ENCODE measurements around the gene MTPN.

The MTPN gene

GRCh38 chr7:135929249-135929648 lies 47.9 kb downstream of the MTPN start:
- no peak for DNase-seq (ENCODE audit: low read depth in 1 of 2, low spot score in 1 of 2)

- no peak for DNase-seq (ENCODE audit: low read depth in 1 of 2, low spot score in 1 of 2)
These were observed 49.0 kb downstream of the MTPN start for GRCh38 chr7:135928136-135928535.

- no peak for DNase-seq (ENCODE audit: low read depth in 1 of 2, low spot score in 1 of 2)
These were observed 51.9 kb downstream of the MTPN start for GRCh38 chr7:135925210-135925609.

- DNase-seq (ENCODE audit: low read depth in 1 of 2, low spot score in 1 of 2) = no peak
These were observed 52.9 kb downstream of the MTPN start for GRCh38 chr7:135924302-135924701.

GRCh38 chr7:135922263-135922662 lies 54.9 kb downstream of the MTPN start:
- DNase-seq (ENCODE audit: low read depth in 1 of 2, low spot score in 1 of 2) = no peak

- no peak for DNase-seq (ENCODE audit: low read depth in 1 of 2, low spot score in 1 of 2)
These were observed 56.7 kb downstream of the MTPN start for GRCh38 chr7:135920478-135920877.

GRCh38 chr7:135919071-135919841 lies 57.9 kb downstream of the MTPN start:
- DNase-seq (ENCODE audit: low read depth in 1 of 2, low spot score in 1 of 2) = no peak

GRCh38 chr7:135918134-135918533 lies 59.0 kb downstream of the MTPN start:
- DNase-seq (ENCODE audit: low read depth in 1 of 2, low spot score in 1 of 2) = no peak

GRCh38 chr7:135917721-135918120 lies 59.4 kb downstream of the MTPN start:
- no peak for DNase-seq (ENCODE audit: low read depth in 1 of 2, low spot score in 1 of 2)

- no peak for DNase-seq (ENCODE audit: low read depth in 1 of 2, low spot score in 1 of 2)
These were observed 62.8 kb downstream of the MTPN start for GRCh38 chr7:135914346-135914745.

GRCh38 chr7:135913404-135913803 lies 63.8 kb downstream of the MTPN start:
- DNase-seq (ENCODE audit: low read depth in 1 of 2, low spot score in 1 of 2) = no peak

- DNase-seq (ENCODE audit: low read depth in 1 of 2, low spot score in 1 of 2) = no peak
These were observed 66.1 kb downstream of the MTPN start for GRCh38 chr7:135911099-135911498.

- no peak for DNase-seq (ENCODE audit: low read depth in 1 of 2, low spot score in 1 of 2)
These were observed 66.6 kb downstream of the MTPN start for GRCh38 chr7:135910393-135911036.

GRCh38 chr7:135905858-135906257 lies 71.3 kb downstream of the MTPN start:
- DNase-seq (ENCODE audit: low read depth in 1 of 2, low spot score in 1 of 2) = no peak

GRCh38 chr7:135905355-135905754 lies 71.8 kb downstream of the MTPN start:
- DNase-seq (ENCODE audit: low read depth in 1 of 2, low spot score in 1 of 2) = no peak

- DNase-seq (ENCODE audit: low read depth in 1 of 2, low spot score in 1 of 2) = no peak
These were observed 72.9 kb downstream of the MTPN start for GRCh38 chr7:135904282-135904681.

- DNase-seq (ENCODE audit: low read depth in 1 of 2, low spot score in 1 of 2) = no peak
These were observed 75.3 kb downstream of the MTPN start for GRCh38 chr7:135901585-135902540.

- DNase-seq (ENCODE audit: low read depth in 1 of 2, low spot score in 1 of 2) = no peak
These were observed 77.1 kb downstream of the MTPN start for GRCh38 chr7:135900065-135900546.

GRCh38 chr7:135899458-135900064 lies 77.6 kb downstream of the MTPN start:
- DNase-seq (ENCODE audit: low read depth in 1 of 2, low spot score in 1 of 2) = no peak

GRCh38 chr7:135898226-135898625 lies 78.9 kb downstream of the MTPN start:
- DNase-seq (ENCODE audit: low read depth in 1 of 2, low spot score in 1 of 2) = no peak

GRCh38 chr7:135894816-135895215 lies 82.3 kb downstream of the MTPN start:
- DNase-seq (ENCODE audit: low read depth in 1 of 2, low spot score in 1 of 2) = no peak

Data from stimulated activated CD4-positive, alpha-beta T cell treated with anti-CD3 and anti-CD28 coated beads, Interleukin-15, amount 100 ng/mL, for 1 hour (primary cell).